Pancreas (tissue), 10 donors: ENCODE results near the gene ZNF324B. TPM values are rescaled to one million over a fixed set of nuclear protein-coding genes. Genes with fewer than 3 reads are reported as not detected.
A peak's percentile ranks its signal among the peaks of the same experiment; 100 is the strongest.

Experiments
- ATAC-seq, 4 donors: fragments of 200-7000 bp; cut with Tn5 transposase; one replicate each; pipeline versions ENCODE4 v1.8.0 to v1.9.1; 2020; ENCODE audit warnings: mild to moderate bottlenecking in 4 of 4, moderate library complexity in 4 of 4
- DNase-seq, 6 donors: peaks; one replicate each; pipeline ENCODE4 v3.0.0-alpha.2; 2020
- FAIRE-seq: peaks from 2 replicates; lab custom pipeline; 2012; peaks lifted over from hg19 to GRCh38; lab: Jason Lieb, UNC
- H3K27ac ChIP-seq, 4 donors: fragments of 200-600 bp; sonication (generic); 1 replicate in 3 of 4; 2 replicates in 1 of 4; pipeline versions ENCODE4 v1.5.0 to v1.8.0; 2020
- H3K27me3 ChIP-seq, 4 donors: fragments of 200-600 bp; one replicate each; pipeline ENCODE4 v1.8.0; 2021
- H3K36me3 ChIP-seq, 3 donors: fragments of 200-600 bp; sonication (generic) in 1 of 3; one replicate each; pipeline versions ENCODE4 v1.5.0 to v1.8.0; 2020 to 2021
- H3K4me1 ChIP-seq, 3 donors: fragments of 200-600 bp; one replicate each; pipeline ENCODE4 v1.8.0; 2021
- H3K4me3 ChIP-seq, 4 donors: fragments of 200-600 bp; sonication (generic) in 2 of 4; one replicate each; pipeline versions ENCODE4 v1.5.0 to v1.8.0; 2020 to 2021
- H3K9me3 ChIP-seq, 4 donors: fragments of 200-600 bp; one replicate each; pipeline ENCODE4 v1.8.0; 2021
- WGBS, 2 donors: extraction: QIAGEN DNeasy Blood & Tissue Kit; methylation state at CpG; one replicate each; pipeline ENCODE4 v1.1.7; 2013; 5-methylcytosine and 5-hydroxymethylcytosine counted together
- intact Hi-C, 3 donors: fragments of 100-400 bp; cut with DNase I; formaldehyde crosslinking; loops; one replicate each; pipeline versions ENCODE4 v1.11.1 to v1.14.2; 2022
- polyA plus RNA-seq, 2 donors: library from polyadenylated mRNA; stranded (reverse); fragments of 200-250 nt; gene quantifications; one replicate each; pipeline ENCODE4 v1.2.3, GENCODE V29; 2013
- total RNA-seq, 6 donors: library from RNA; stranded (reverse); fragmentation: NEBNext Ultra II Directional in 4 of 6; extraction: Animal tissue kit (Norgen Biotek cat#: 25700) in 4 of 6; gene quantifications; one replicate each; pipeline versions ENCODE4 v1.2.1 to v1.2.4, GENCODE V29; 2021 to 2023
- TF ChIP-seq, protein P1 (sequence below), 4 donors: fragments of 200-600 bp; sonication (generic) in 3 of 4; IDR thresholded peaks; one replicate each; pipeline versions ENCODE4 v1.5.0 to v1.8.0; 2021; ENCODE audit warnings: antibody characterized with exemption in 4 of 4
- donor health status: healthy with polysubstance abuse.
- donor health status: DM: no; HTN: no; CAD: no; lungs with moderate emphysema.
- donor health status: DM: no; HTN: no; CAD: no.
- donor health status: control.
- donor health status: control.
- donor health status: Bipolar disorder and iron deficiency.
- donor health status: DM: yes; HTN: yes; CAD: no.
- donor health status: DM: no; HTN: no; CAD: no.
- donor health status: DM: no; HTN: no; CAD: no.
- donor health status: DM: yes; HTN: yes; CAD: no.

ZNF324B gene
- total and polyA plus RNA-seq, 8 donors, result 3.0 to 5.6 (median 4.1) TPM

GRCh38 chr19:58471736-58472135 lies 20.3 kb downstream of the ZNF324B start:
- peaks cover 0 to 12% (median 0%) of the 10 kb centered on the region in 3 donors for H3K4me1 ChIP-seq
- H3K27me3 ChIP-seq, result no peaks in the 10 kb centered on the region
- no peak overlapping the region for H3K27ac ChIP-seq
- WGBS, 2 donors, result 96% methylated on average over 39 of the region's 39 CpGs
- no peak for ATAC-seq
- H3K36me3 ChIP-seq, result peaks cover 0 to 9% (median 8%) of the 10 kb centered on the region in 3 donors
- H3K9me3 ChIP-seq, result no peaks in the 10 kb centered on the region
- H3K4me3 ChIP-seq, result no peak overlapping the region
- intact Hi-C loops, result no loop called here
- peak in 1 of 6 donors; percentile 41 for DNase-seq
- FAIRE-seq, result no peak
- TF ChIP-seq, protein P1, sequence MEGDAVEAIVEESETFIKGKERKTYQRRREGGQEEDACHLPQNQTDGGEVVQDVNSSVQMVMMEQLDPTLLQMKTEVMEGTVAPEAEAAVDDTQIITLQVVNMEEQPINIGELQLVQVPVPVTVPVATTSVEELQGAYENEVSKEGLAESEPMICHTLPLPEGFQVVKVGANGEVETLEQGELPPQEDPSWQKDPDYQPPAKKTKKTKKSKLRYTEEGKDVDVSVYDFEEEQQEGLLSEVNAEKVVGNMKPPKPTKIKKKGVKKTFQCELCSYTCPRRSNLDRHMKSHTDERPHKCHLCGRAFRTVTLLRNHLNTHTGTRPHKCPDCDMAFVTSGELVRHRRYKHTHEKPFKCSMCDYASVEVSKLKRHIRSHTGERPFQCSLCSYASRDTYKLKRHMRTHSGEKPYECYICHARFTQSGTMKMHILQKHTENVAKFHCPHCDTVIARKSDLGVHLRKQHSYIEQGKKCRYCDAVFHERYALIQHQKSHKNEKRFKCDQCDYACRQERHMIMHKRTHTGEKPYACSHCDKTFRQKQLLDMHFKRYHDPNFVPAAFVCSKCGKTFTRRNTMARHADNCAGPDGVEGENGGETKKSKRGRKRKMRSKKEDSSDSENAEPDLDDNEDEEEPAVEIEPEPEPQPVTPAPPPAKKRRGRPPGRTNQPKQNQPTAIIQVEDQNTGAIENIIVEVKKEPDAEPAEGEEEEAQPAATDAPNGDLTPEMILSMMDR (IDR thresholded peaks at IDR 0.05), result no peak

DNA sequence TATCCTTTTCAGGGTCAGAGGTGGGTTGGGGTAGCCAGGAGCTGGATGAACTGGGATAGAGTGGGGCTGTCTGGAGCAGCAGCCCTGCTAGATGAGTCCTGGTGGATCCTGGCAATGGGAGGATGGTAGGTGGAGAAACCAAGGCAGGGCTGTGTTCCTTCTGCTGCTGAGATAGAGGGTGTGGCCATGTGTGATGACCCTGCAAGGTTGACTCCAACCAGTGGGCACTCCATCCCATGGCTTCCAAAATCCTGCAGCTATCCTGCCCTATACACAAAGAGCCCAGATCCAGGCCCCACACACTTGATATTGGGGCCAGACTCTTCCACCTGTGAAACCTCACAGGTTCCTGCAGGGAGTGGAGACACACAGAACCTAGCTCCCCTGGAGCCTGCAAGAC lies 22.4 kb downstream of the ZNF324B start:
- Histone ChIP-seq H3K27ac (no peak overlapping the region), H3K4me3 (no peak overlapping the region), H3K9me3 (no peaks in the 10 kb centered on the region), H3K27me3 (no peaks in the 10 kb centered on the region), H3K4me1 (peaks cover 0 to 10% (median 0%) of the 10 kb centered on the region in 3 donors), H3K36me3 (peaks cover 0 to 9% (median 8%) of the 10 kb centered on the region in 3 donors)
- TF ChIP-seq, protein P1 (IDR thresholded peaks at IDR 0.05), result no peak
- FAIRE-seq (no peak), DNase-seq (no peak), ATAC-seq (no peak)
- intact Hi-C loops, result no loop called here

GRCh38 chr19:58474291-58474996 lies 23.0 kb downstream of the ZNF324B start:
- no peaks in the 10 kb centered on the region for H3K27me3 ChIP-seq
- intact Hi-C loops, result no loop called here
- WGBS, 2 donors, result 86 to 88% methylated on average over 12 of the region's 12 CpGs
- H3K4me3 ChIP-seq, result no peak overlapping the region
- no peaks in the 10 kb centered on the region for H3K9me3 ChIP-seq
- peaks cover 0 to 10% (median 0%) of the 10 kb centered on the region in 3 donors for H3K4me1 ChIP-seq
- peaks cover 0 to 9% (median 8%) of the 10 kb centered on the region in 3 donors for H3K36me3 ChIP-seq
- DNase-seq (no peak), ATAC-seq (no peak), FAIRE-seq (no peak)
- TF ChIP-seq, protein P1 (IDR thresholded peaks at IDR 0.05), result no peak
- H3K27ac ChIP-seq, result no peak overlapping the region

DNA sequence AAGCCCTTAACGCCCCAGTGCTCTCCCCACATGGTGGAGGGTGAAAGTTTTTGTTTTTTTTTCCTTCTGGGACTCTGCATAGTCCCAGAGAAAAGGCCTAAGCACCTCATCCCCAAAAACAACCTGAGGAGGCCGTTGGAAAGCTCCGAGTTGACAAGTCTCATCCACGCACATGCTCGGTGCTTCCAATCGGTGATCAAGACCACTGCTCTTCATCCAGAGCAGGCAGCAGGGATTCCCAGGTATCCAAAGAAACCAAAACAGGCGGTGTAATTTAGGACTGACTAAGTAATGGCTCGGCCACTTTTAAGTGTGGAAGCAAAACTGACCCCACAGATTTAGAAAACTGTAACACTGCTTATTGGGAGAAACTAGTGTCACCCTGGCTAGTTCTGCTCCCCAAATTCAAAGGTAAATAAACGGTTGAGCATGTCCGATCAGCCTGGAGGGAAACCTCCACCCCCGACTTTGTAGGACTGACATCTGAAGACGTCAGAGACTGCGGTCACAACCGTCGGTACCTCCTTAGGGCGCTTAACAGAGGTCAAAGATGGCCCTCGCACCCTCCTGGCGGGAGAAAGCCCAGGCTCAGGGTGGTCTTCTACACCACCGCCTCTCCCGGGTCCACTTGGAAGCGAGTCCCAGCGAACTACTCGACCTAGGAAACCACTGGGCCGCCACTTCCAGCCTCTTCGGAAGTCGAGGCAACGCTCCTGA lies 23.7 kb downstream of the ZNF324B start:
- Histone ChIP-seq H3K9me3 (no peaks in the 10 kb centered on the region), H3K36me3 (peaks cover 0 to 11% (median 8%) of the 10 kb centered on the region in 3 donors), H3K27me3 (no peaks in the 10 kb centered on the region), H3K27ac (peak overlapping the region; percentile 84 to 89 (median 86)), H3K4me3 (peak overlapping the region; percentile 32 to 67 (median 63)), H3K4me1 (peaks cover 0 to 10% (median 0%) of the 10 kb centered on the region in 3 donors)
- no peak for ATAC-seq
- intact Hi-C loops, result no loop called here
- WGBS, 2 donors, result 21 to 23% methylated on average over 27 of the region's 27 CpGs
- FAIRE-seq, result no peak
- no peak for DNase-seq
- TF ChIP-seq, protein P1 (IDR thresholded peaks at IDR 0.05), result no peak
